SW 1271 (cell line): ENCODE results near the gene SLC30A1.
"Not testable (repeated sequence)": the region's sequence is repeated elsewhere in the genome, so short reads cannot be mapped to it uniquely, and the experiment has no call there.

ENCODE experiments used
- DNase-seq, 2 experiments: peaks; one replicate each; lab custom pipeline; 2025; lab: John Stamatoyannopoulos, UW

Gene SLC30A1

DNA sequence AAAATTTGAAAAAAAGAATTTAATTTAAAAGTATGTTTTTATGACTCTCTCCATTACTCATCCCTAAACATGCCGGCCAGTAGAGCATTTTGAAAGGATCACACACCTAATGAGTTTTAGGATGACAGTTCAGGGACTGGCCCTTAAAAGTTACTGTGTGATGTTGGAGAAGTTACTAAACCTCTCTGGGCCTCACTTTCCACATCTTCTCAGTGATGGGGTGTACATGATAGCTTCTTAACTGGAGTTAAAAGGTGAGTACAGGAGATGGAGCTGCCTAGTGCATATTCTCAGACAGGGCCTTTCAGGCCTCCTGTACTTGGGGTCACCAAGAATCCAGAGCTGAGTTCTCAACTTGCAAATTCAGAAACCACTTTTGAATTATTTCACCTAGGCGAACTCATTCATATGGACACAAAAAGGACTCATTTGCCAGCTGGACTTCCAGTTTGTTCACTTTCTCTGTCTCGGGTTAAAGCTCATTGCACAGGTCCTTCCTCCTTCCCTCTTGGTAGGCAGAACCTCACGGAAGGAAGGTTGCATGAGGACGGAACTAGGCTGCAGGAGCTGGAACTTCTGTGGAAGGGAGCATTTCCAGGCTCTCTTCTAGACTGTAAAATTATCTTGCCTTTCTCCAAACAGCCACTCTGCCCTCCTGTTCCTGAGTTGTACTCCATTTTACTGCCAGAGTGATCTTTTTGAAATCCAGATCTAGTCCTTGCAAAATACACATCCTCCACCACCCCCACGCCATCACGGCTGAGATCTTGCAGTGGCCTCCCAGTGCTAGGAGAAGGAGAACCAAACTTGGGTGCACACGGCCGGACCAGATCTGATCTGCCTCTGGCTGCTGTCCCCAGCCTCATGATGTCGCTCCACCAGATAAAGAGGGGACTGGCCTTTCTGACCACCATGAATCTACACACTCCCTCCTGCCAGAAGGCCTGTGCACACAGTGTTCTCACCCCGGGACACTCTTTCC is 4.3 kb upstream of the SLC30A1 start:
- DNase-seq, result no peak

GRCh38 chr1:211581526-211581925 is 2.6 kb upstream of the SLC30A1 start:
- DNase-seq, result no peak

DNA sequence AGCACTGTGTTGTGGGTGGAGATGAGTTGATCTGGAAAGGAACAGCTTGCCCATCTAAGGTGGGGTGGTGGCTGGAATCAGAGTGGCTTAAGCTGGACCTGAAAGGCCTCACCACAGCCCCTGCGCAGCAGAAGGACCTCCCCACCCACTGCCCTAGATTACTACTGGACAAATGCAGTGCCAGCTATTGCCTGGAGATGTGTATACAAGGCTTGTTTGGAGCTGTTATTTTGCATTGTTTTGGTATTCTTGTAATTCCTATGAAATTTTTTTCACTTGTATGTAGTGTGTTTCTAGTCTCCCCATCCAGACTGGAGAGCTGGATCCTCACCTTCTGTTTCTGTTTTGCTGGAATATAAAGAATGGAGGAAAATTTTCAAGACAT is 1.3 kb upstream of the SLC30A1 start:
- DNase-seq, result no peak

DNA sequence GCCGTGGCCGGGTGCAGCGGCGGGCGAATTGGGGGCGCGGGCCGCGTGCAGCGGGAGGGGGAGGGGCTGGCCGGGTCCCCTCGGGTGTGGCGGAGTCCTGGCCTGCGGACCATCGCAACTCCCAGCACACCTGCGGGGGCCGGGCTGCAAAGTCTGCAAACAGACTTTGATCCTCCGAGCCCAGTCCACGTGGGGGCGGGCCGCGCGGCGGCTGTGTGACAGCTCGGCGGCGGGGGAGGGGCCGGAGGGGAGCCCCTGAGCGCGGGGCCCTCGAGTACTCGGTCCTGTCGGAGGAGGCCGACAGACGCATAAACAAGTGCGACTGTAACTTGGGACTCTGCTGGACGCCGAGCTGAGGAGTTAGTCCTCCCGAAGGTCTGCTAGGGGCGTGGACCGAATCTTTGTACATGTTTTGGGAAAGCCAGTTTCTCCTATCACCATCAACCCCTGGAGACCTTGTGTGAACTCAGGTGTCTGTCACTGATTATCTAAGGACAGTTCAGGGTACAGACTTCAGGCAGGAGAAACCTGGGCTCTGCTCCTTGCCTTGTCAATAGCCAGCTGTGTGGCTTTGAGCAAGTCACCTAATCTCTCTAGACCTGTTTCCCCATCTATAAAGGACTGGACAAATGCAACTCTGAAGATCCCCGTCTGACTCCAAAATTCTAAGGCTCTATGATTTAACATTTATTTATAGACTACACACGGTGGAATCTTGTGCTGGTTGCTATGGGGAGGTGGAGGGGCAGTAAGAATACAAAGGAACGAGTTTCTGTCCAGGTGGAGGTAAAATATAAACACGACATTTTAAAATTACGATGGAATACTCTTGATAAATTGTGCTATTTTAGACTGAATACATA is 710 bp upstream of the SLC30A1 start:
- DNase-seq, result peak in 1 of 2 experiments; percentile 43

DNA sequence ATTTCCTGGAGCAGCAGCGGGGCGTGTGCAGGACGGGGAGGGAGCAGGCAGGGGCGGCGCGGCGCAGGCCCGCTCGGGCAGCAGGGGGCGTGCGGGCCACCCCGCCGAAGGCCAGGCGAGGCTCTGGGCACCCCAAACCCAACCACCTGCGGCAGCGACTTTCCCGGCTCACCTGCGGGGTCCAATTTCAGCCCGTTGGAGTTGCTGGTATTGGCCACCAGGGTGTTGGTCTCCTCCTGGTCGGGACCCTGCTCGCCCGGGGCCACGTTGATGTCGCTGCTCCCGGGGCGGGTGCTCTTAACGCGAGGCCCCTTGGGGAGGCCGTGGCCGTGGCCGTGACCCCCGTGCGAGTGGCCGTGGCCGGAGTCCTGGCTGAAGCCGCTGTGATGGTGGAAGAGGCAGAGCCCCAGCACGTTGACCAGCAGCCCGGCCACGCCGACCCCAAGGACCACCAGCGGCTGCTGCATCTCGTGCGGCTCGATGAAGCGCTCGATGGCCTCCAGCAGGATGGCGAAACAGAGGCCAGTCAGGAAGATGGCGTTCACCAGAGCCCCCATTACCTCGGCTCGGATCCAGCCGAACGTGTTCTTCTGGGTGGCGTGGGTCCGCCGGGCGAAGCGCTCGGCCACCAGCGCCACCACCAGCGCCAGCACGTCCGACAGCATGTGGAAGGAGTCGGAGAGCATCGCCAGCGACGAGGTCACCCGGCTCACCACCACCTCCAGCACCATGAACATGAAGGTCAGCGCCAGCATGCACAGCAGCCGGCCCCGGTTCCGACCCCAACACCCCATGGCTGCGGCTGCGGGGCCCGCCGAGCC is 932 bp downstream of the SLC30A1 start:
- peak; percentile 44 to 50 for DNase-seq

GRCh38 chr1:211577277-211577818 is 1.6 kb downstream of the SLC30A1 start:
- DNase-seq, result peak in 1 of 2 experiments; percentile 32

DNA sequence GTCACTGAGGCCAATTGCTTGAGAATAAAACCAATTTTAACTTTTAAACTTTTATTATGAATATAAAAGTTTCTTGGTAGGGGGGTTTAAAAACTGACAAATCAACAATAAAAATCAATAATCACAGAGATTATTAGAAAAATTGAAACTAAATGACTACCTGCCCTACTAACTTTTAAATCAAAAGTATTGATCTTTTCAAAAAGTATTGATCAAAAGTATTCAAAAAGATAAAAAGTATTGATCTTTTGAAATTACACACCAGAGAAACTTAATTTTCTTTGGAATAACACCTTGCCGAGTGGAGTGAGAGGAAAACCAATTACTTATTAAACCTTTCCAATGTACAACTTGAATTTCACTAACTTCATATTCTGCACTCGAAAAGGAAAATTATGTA is 2.2 kb downstream of the SLC30A1 start:
- DNase-seq, result no peak

GRCh38 chr1:211574705-211575104 is 4.3 kb downstream of the SLC30A1 start:
- DNase-seq, result no peak

DNA sequence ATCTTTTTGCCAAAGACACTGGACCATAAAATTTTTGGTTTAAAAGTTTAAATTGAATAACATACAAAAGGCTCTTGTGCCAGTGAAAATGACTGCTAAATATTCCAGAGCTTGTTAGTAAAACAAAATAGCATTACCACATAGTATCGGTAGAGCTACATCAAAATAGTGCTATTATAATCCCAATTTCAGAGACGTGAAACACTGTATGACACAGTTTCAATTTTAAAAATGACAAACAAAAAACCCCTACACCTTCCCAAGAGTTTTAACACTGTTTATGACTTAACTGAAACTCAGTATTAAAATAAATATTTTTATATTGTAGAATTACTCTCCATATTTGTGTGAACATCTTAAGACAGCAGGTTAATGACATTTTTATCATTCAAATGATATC is 7.0 kb downstream of the SLC30A1 start:
- no peak for DNase-seq

GRCh38 chr1:211570378-211570777 is 8.6 kb downstream of the SLC30A1 start:
- DNase-seq, result not testable (repeated sequence)

DNA sequence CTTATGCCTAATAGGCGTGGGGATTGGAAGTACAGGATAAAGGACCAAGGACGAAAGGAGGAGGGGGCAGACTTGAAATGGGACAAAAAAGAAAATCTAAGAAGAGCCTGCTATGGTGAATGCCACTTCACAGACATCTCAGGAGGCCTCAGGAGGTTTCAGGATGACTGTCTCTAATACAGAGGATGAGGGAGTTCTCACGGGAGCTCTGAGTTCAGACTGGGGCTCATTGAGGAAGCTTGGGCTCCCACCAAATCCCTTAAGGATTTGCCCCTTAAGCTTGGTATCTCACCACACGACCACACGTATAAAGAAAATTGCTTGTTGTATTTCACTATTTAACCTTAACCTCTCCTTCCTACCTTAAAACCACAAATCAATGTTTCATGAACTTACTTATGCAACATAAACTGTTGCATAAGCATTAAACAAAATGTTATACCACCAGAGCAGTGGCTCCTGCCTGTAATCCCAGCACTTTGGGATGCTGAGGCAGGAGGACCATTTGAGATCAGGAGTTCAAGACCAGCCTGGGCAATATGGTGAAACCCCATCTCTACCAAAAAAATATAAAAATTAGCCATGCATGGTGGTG is 12.4 kb downstream of the SLC30A1 start:
- DNase-seq, result no peak

DNA sequence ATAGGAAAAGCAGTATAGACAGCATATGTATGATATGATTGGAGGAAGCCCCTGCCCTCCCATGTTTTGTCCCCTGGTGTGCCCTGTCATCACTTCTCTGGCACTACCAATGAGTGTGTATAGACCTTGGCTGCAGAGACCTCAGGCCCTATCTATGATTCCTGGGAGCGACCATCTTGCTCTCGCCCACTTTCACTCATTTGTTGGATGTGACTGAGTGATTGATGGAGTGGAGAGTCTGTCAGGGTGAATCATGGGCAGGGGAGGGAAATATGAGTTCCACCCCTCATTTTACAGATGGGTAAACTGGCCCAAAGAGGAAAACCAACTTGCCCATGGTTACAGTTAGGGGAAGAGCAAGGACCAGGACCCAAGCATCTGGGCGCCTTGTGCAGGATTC is 14.9 kb downstream of the SLC30A1 start:
- no peak for DNase-seq

DNA sequence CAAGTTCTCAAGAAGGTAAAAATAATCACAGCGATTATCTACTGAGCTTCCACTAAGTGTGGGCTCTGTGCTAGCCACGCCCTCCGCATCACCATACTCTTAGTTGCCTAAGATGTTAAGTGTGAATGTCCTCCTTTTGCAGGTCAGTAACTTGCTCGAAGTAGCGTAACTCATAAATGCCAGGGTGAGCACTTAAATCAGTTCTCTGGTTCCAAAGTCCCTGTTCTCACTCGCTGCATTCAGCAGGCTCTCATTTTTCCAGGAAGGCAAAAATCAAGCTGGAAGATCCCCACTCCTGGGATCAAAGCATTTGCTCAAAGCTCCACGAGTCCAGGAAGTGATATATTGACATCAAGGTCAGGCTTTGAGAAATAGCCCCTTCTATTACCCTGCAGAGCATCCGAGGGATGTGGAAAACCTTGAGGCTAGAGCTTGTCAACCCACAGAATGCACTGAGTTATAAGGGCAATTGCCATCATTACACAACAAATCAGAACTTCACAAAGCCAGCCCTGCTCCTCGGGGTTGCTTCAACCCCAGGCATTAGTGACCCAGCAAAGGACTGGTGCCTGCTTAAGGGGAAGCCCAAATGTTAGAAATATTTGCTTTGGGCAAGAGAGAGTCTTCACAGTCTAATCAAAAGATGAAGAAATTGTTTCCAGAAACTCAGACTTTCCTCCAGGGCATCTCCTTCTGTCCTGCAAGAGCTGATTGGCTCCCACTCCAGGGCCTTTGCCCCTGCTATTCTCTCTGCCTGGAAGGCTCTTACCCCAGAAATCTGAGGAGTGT is 19.5 kb downstream of the SLC30A1 start:
- no peak for DNase-seq

DNA sequence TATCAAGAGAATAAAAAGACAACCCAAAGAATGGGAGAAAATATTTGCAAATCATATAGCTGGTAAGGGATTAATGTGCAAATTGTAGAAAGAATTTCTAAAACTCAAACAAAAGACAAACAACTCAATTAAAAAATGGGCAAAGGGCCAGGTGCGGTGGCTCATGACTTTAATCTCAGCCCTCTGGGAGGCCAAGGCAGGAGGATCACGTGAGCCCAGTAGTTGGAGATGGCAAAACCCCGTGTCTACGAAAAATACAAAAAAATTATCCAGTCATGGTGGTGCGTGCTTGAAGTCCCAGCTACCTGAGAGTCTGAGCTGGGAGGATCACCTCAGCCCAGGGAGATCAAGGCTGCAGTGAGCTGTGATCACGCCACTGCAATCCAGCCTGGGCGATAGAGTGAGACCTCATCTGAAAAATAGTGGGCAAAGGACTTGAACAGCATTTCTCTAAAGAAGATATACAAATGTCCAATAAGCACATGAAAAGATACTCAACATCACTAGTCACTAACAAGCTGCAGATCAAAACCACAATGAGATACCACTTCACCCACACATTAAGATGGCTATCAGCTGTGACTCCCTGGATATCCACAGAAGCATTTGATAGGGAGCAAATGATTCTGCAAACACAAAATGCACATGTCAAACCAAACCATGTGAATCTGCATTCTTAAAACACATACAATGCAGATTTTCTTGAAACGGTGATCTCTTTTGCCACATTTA is 20.9 kb downstream of the SLC30A1 start:
- DNase-seq, result no peak

- DNase-seq, result no peak
Observed at GRCh38 chr1:211553549-211553948, 25.4 kb downstream of the SLC30A1 start.

DNA sequence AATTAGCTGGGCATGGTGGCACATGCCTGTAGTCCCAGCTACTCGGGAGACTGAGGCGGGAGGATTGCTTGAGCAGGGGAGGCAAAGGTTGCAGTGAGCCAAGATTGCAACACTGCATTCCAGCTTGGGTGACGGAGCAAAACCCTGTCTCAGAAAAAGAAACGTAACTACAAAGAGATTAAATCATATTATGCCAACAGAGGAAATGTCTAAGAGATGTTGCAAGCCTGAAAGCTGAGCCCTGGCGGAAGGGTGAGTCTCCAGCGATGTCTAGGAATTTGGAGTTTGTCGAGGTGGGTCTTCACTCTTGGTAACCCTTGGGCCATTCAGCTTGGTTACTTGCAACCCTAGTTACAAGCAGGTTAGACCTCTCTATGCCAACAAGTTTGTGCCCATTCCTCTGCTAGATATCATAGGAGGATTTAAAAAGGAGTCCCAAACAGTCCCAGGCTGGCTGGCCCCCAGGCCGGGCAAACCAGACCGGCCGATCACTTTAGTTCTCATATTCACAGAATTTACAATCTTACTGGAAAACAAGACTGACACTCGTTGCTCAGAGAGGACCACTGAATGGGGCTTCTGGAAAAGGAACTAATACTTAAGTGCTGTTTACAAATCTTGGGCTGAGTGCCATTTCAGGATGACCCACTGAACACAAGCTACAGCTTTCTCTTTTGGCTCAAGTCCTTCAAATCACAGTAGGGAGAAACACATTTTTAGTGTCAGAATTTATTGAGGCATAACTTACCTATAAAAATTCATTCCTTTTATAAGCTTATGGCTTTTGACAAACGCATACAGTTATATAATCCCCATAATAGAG is 27.1 kb downstream of the SLC30A1 start:
- DNase-seq, result no peak

DNA sequence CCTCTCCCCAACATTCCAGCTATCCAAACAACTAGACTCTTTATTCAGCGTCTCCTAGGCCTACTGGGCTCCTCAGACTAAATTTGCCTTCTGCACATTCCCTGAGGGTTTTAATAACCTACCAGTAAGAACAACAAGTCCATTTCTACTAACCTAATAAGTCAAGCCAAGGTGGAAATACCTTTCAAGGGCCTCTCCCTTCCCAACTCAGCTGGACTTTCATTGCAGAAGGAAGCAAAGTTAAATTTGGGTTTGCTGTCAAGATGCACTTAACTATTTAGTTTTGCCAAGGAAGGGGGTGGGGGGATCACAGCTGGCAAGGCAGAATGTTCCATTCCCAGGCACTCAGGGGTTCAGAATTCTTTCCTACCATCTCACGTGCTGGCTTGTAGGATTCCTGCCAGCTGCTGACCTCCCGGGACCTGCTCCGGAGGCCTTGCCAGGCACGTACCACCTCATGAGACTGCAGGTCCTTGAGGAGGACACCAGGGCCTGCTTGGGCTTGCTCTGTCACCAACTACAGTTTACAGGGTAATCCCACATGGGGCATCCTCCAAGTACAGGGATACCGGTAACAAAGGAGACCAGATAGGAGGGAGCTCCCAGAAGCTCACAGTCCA is 29.8 kb downstream of the SLC30A1 start:
- no peak for DNase-seq

- DNase-seq, result no peak
Observed at GRCh38 chr1:211548321-211549091, 30.5 kb downstream of the SLC30A1 start.
